MCF 10A (cell line): ENCODE results near the gene EGR2. TPM values are rescaled to one million over a fixed set of nuclear protein-coding genes. Genes with fewer than 3 reads are reported as not detected.

Experiments
- BruUV-seq: library from RNA; stranded (reverse); fragments of 400-500 nt; replicated peaks from 2 replicates; lab custom pipeline; 2021; lab: Mats Ljungman, UMichigan
- CTCF ChIA-PET: fragments of 300-600 bp; sonication (Branson Sonifier 250); formaldehyde crosslinking; extraction: SDS; loops from one replicate; lab custom pipeline; 2021; ENCODE audit warnings: antibody characterized with exemption, inconsistent platforms; lab: Yijun Ruan, JAX
- POLR2A ChIA-PET: fragments of 300-600, 350-650 bp; sonication (Branson Sonifier 250); formaldehyde crosslinking; extraction: SDS; loops from one replicate; lab custom pipeline; 2020; ENCODE audit warnings: antibody characterized with exemption, inconsistent platforms; lab: Yijun Ruan, JAX
- DNase-seq: peaks from one replicate; pipeline ENCODE4 v3.0.0-alpha.2; 2018; ENCODE audit not compliant: unreplicated experiment
- H3K27ac Mint-ChIP-seq: one replicate; pipeline ENCODE4 v1.8.0; 2022; ENCODE audit warnings: mild to moderate bottlenecking, low read depth, mixed read lengths; ENCODE audit not compliant: unreplicated experiment
- H3K27me3 Mint-ChIP-seq: one replicate; pipeline ENCODE4 v1.8.0; 2022; ENCODE audit warnings: mixed read lengths; ENCODE audit not compliant: insufficient read depth, unreplicated experiment
- H3K36me3 Mint-ChIP-seq: one replicate; pipeline ENCODE4 v1.8.0; 2022; ENCODE audit warnings: mild to moderate bottlenecking, moderate library complexity, mixed read lengths; ENCODE audit not compliant: insufficient read depth, unreplicated experiment
- H3K4me1 Mint-ChIP-seq: one replicate; pipeline ENCODE4 v1.8.0; 2022; ENCODE audit warnings: mixed read lengths; ENCODE audit not compliant: insufficient read depth, unreplicated experiment
- H3K4me3 Mint-ChIP-seq: one replicate; pipeline ENCODE4 v1.8.0; 2022; ENCODE audit warnings: mild to moderate bottlenecking, moderate library complexity, mixed read lengths; ENCODE audit not compliant: unreplicated experiment
- H3K9me3 Mint-ChIP-seq: one replicate; pipeline ENCODE4 v1.8.0; 2022; ENCODE audit warnings: mixed read lengths; ENCODE audit not compliant: unreplicated experiment
- intact Hi-C: fragments of 100-400 bp; cut with micrococcal nuclease; formaldehyde crosslinking; loops from 2 replicates; pipeline ENCODE4 v1.14.1; 2022
- total RNA-seq: library from RNA; stranded (reverse); gene quantifications from 2 replicates; pipeline ENCODE4 v1.2.3, GENCODE V29; 2022
- TF ChIP-seq, protein P1 (sequence below): fragments of 200-600 bp; IDR thresholded peaks from one replicate; pipeline ENCODE4 v1.8.0; 2022; ENCODE audit warnings: antibody characterized with exemption, mild to moderate bottlenecking; ENCODE audit not compliant: unreplicated experiment

EGR2 gene
- total RNA-seq, 1 experiment from 2014 or later: 1.0 TPM

DNA sequence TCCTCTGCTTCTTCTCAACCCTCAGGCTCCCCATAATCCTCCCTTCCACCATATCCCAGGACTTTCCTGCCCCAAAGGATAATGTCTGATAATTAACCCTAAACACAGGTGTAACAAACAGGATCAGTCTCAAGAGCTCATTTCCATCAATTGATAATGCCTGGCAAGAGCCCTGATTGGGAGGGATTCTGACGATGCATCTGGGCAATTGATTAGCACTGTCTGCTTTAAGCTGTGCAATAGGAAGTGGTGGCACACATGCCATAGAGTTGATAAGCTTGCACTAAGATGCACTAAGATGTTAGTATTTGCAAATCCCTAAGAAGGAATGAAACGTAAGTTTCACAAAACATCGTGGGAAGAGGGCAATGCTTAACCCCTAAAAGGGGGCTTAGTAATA lies 27.4 kb upstream of the EGR2 start:
- CTCF ChIA-PET: interaction anchor here (1.1 kb wide), 1 partner anchor 61 kb away, joined by 4 read pairs; no protein-coding TSS in a partner anchor
- Mint-ChIP-seq H3K36me3 (no peaks in the 10 kb centered on the region), H3K27ac (no peak overlapping the region), H3K27me3 (peaks cover 23% of the 10 kb centered on the region), H3K9me3 (no peaks in the 10 kb centered on the region), H3K4me3 (no peak overlapping the region), H3K4me1 (no peaks in the 10 kb centered on the region)
- no TSS peak for BruUV-seq
- no peak for DNase-seq
- POLR2A ChIA-PET: no interaction called here
- TF ChIP-seq, protein P1, sequence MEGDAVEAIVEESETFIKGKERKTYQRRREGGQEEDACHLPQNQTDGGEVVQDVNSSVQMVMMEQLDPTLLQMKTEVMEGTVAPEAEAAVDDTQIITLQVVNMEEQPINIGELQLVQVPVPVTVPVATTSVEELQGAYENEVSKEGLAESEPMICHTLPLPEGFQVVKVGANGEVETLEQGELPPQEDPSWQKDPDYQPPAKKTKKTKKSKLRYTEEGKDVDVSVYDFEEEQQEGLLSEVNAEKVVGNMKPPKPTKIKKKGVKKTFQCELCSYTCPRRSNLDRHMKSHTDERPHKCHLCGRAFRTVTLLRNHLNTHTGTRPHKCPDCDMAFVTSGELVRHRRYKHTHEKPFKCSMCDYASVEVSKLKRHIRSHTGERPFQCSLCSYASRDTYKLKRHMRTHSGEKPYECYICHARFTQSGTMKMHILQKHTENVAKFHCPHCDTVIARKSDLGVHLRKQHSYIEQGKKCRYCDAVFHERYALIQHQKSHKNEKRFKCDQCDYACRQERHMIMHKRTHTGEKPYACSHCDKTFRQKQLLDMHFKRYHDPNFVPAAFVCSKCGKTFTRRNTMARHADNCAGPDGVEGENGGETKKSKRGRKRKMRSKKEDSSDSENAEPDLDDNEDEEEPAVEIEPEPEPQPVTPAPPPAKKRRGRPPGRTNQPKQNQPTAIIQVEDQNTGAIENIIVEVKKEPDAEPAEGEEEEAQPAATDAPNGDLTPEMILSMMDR: no peak
- intact Hi-C loops: no loop called here

DNA sequence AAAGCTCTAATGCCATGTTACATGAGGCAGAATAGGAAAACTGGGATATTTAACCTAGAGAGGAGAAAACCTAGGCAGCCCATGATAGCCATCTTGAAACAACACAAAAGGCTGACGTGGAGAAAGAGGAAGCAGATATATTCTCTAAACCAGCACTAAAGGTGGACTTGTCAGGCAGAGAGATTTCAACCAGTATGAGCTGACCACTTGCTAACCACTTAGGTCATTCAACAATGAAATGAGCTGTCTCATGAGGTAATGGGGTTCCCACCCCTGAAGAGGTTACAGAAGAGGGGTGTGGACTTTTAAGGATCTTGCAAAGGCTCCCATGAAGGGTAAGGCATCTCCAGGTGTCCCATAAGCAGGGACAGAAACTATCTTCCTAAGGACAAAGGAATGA lies 26.8 kb upstream of the EGR2 start:
- no TSS peak for BruUV-seq
- Mint-ChIP-seq H3K36me3 (no peaks in the 10 kb centered on the region), H3K27me3 (peaks cover 23% of the 10 kb centered on the region), H3K27ac (no peak overlapping the region), H3K4me1 (no peaks in the 10 kb centered on the region), H3K9me3 (no peaks in the 10 kb centered on the region), H3K4me3 (no peak overlapping the region)
- CTCF ChIA-PET: interaction anchor here (1.0 to 1.1 kb wide), 2 partner anchors 61 to 248 kb away, joined by 4 read pairs; no protein-coding TSS in a partner anchor
- intact Hi-C loops: no loop called here
- TF ChIP-seq, protein P1: no peak
- no peak for DNase-seq
- POLR2A ChIA-PET: no interaction called here

DNA sequence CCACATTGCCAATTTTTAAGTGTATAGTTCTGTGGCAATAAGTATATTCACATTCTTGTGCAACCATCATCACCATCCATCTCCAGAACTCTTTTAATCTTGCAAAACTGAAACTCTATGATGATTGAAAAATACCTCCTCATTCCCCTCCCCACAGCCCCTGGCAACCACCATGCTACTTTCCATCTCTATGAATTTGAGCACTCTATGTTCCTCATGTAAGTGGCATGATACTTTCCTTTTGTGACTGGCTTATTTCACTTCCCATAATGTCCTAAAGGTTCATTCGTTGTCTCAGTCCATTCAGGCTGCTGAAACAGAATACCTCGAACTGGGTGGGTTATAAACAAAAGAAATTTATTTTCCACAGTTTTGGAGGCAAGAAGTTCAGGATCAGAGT lies 23.4 kb upstream of the EGR2 start:
- no peak overlapping the region for H3K27ac Mint-ChIP-seq
- H3K36me3 Mint-ChIP-seq: no peaks in the 10 kb centered on the region
- no peak overlapping the region for H3K4me3 Mint-ChIP-seq
- H3K27me3 Mint-ChIP-seq: peaks cover 30% of the 10 kb centered on the region
- no peaks in the 10 kb centered on the region for H3K4me1 Mint-ChIP-seq
- DNase-seq: no peak
- H3K9me3 Mint-ChIP-seq: no peaks in the 10 kb centered on the region
- BruUV-seq: no TSS peak
- intact Hi-C loops: no loop called here
- TF ChIP-seq, protein P1: no peak
- ChIA-PET CTCF (no interaction called here), POLR2A (no interaction called here)

DNA sequence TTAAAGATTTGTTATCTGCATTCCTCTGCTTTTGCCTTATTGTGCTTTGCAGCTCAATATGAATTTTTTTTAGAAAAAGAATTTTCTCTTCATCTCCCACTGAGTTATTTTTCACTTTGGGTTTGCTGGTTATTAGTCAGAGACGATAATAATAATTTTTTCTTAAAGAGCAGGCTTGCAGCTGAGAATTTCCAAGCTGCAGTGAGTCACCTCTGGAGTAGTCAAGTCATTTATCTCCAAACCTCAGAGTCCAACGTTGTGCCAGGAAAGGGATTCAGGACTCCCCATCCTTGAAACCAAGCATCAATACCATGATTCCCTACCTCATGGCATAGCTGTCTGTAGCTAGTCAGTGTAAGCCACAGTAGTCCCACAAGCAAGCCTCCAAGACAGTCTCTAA lies 15.2 kb upstream of the EGR2 start:
- ChIA-PET CTCF (interaction anchor here (0.6 to 1.4 kb wide), 2 partner anchors 13 to 128 kb away, joined by 3 to 4 read pairs; no protein-coding TSS in a partner anchor), POLR2A (interaction anchor here (0.9 to 1.1 kb wide), 3 partner anchors 14 to 27 kb away, joined by 3 to 6 read pairs (median 3); partner anchors contain the start of genes ADO and EGR2)
- Mint-ChIP-seq H3K4me3 (no peak overlapping the region), H3K27ac (no peak overlapping the region), H3K4me1 (no peaks in the 10 kb centered on the region), H3K9me3 (no peaks in the 10 kb centered on the region), H3K27me3 (no peaks in the 10 kb centered on the region), H3K36me3 (no peaks in the 10 kb centered on the region)
- intact Hi-C loops: no loop called here
- no peak for DNase-seq
- TF ChIP-seq, protein P1: no peak
- no TSS peak for BruUV-seq
